ENCODE results near the gene GRK5.
"Not testable (repeated sequence)": the region's sequence is repeated elsewhere in the genome, so short reads cannot be mapped to it uniquely, and the experiment has no call there.

The GRK5 gene

DNA sequence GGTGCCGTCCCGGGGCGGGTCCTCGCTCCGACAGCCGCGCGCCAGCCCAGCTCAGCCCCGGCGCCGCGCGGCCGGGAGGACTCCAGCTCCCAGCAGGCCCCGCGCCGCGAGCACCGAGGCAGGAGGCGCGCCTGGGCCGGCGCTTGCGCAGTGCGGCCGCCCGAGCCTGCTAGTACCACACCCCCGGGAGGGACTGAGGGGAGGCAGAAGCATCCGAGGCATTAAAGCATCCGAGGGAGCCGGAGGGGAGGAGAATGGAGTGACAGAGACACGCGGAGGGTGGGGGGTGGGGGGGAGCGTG is at the start of gene GRK5:
TSS of gene GRK5 (plus strand) at position 206 of the 301 bp plus-strand sequence. CDS start 347 bp downstream, outside the sequence.
- peak; percentile 98 for DNase-seq

DNA sequence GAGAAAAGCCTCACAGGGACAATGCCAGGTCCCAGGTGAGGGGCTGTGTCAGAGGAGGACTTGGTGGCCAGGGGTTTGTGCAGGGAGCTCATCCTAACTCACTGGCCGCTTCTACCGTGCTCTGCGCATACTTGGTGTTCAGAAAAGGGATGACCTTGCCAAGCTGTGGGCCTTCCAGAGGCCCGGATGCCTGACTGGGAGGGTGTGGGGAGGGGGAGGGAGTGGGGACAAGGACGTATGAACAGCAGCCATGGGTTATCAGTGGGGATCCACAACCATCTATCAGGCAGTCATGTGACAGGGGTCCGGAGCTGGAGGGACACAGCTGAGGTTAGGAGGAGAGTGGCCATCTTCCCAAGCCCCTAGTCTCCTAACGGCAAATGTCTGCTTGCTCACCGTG is 48.0 kb upstream of the GRK5 start:
- no peak for DNase-seq

DNA sequence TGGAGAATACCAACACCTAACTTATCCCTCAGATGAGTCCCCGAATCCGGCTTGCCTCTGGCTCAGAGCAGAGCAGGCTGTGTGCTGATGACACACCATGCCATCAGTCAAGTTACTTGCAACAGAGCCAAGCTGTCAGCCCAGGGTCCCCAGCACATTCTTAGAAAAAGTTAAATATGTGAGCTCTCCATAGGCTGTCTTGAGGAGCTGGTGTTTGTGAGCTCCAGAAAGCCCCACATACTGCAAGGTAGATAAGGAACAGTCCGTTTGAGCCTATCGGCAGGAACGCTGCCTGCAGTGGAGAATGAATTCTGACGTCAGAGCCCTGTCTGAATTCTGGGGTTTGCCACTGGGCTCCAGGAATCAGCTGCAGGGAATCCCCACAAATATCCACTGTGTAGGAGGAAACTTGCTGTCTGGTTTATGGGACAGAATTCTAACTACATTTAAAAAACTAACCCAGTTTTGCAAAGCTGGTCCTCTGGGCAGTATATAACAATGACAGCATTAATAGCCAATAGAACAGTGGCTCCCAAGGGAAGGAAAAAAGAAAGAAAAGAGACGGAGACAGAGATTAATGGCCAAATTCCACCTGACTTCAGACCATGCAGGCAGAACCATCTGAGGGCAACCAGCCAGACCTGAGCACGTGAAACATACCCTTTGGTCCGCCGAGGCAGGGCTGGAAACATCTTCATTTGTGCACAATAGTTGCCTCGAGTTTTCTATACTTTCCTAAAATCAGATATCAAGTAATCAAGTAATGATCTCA is 45.5 kb upstream of the GRK5 start:
- DNase-seq: no peak

DNA sequence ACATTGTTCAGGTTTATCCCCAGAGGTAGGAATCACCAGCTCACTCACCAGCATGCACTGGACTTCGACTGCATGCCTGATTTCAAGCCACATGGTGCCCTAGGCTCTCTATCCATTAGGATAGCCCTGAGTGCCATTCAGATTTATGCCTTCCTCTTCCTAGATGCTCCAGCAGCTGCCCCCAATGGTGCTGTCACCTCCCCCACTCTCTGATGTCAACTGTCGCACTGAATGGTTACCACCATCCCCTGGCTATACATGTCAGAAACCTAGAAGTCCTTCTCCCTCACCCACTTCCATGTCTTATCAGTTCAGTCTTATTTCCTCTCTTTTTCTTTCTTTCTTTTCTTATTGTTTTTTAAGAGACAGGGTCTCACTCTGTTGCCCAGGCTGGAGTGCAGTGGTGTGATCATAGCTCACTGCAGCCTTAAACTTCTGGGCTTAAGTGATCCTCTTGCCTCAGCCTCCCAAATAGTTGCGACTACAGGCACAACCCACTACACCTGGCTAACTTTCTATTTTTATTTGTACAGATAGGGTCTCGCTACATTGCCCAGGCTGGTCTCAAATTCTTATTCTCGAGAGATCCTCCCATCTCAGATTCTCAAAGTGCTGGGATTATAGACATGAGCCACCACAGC is 44.8 kb upstream of the GRK5 start:
- no peak for DNase-seq

DNA sequence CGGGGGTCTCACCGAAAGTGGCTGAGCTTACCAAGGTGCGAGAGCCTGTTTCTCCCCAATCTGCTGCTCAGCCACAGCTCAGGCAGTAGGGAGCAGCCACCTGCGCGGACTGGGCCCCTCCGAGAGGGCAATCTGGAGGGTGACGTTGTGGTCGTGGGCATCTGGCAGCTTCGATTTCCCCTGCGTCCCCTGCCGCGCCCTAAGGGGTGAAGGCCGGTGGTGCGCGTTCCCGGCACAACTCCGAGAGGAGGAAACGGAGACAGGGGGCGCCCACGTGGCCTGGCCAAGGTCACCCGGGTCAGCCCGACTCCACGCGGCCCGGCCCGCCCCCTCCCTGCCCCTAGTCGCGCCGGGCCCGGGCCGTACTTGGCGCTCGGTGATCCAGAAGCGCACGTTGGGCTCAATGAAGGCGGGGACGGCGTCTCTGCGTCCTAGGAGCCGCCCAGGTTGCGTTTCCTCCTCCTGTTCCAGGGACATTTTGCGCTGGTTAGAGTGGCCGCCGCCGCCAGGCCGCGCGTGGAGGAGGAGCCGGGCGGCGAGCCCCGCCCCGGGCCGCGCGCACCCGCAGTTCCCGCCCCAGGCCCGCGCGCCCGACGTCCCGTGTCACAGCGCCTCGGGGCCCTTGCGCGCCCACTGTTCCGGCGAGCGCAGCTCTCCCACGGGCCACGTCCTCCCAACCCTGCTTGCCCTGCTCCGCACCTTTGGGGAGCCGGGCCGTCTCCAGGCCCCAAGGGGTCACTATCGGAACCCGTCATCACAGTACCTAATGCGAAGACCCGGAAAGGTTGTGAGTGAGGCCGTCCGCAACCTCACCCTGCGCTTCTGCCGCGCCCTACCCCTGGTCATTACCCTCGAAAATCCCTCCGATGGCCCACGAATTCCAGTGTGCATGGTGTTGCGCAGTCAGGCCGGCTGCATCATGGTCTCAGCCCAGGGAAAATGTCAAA is 41.9 kb upstream of the GRK5 start, which contains the start of gene SFXN4:
TSS of gene SFXN4 (minus strand) at position 544 of the 947 bp plus-strand sequence. CDS start at position 477, 67 bp downstream.
- DNase-seq: peak; percentile 73

DNA sequence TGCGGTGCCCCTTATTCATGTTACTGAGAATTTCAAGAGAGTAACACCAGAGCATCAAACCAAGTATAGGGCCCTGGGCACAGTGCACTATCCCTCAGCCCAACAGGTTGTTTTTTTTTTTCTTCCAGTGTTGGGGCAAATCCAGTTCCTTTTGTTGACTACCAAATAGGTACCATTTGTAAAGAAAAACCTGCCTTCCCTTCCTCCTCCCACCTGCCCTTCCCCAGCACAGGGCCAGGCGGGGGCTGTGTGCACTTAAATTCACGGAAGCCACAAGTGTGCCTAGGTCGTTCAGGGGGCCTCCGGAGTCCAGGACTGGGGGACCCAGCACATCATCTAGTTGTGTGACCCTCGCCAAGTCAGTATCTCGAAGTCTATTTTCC is 41.3 kb upstream of the GRK5 start:
- DNase-seq: no peak

DNA sequence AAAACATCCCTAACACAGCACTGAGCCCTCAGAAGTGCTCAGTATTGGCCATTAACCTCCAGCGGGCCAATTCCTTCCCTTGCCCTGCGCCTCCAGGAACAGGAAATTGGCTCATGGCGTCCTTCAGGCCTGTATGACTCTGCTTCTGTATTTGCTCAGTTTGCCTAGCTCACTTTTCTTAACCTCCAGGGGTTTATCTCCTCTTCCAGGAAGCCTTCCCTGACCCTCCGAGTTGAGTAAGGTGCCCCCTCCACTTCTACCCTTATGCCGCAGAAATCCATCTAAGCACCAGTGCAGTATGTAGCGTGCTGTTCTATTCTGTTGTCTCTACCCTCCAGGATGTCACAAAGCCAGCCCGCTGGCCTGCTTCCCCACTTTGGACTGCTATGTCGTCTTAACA is 40.8 kb upstream of the GRK5 start:
- no peak for DNase-seq

DNA sequence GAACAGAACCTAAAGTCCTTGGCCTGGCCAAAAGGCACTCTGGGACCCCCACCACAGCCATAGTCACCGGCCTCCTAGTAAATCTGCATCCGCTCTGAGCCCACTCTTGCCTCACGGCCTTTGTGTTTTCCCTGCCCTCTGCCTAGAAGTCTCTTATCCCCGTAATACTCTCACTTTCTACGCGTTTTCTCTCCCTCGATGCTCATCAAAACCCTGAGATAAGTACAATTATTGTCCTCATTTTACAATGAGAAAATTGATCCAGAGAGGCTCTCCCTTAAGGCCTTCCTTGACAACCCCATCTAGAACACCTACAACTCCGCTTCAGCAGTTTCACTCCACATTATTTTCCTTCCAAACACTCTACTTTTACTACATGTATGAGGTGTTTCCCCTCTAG is 40.3 kb upstream of the GRK5 start:
- no peak for DNase-seq

DNA sequence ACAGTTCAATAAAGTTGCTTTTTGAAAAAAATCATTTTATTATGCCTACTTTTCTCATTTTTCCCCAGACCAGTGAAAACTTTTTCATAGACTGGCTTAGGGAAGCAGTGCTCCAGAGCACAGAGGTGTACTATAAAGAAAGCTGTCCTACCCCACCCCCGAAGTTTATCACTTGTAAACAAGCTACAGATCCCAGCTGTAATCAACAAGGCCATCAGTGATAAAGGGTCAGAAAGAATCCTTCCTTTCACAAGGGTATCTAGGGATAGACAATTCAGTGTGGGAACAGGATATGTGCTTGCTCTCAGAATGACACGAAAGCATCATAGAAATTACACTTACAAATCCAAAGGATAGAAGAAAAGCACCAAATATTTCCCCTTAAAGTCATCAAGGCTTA is 33.3 kb upstream of the GRK5 start:
- DNase-seq: no peak

DNA sequence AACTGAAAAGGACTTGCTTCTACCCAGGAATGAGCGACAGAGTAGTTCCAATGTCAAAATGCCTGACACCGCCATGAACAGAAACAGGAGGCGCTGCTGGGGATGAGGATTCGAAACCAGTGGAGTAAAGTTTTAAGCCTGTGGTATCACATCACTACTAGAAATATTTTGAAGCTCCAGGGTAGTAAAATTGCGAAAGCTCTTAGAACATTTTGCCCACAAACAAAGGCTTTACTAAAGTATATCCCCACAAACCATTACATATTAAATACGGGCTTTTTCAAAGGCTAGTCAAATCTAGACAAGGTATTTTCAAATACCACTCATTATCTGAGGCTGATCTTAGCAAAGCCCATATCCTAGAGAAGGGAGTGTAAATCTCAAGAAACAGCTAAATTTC is 31.2 kb upstream of the GRK5 start:
- no peak for DNase-seq

DNA sequence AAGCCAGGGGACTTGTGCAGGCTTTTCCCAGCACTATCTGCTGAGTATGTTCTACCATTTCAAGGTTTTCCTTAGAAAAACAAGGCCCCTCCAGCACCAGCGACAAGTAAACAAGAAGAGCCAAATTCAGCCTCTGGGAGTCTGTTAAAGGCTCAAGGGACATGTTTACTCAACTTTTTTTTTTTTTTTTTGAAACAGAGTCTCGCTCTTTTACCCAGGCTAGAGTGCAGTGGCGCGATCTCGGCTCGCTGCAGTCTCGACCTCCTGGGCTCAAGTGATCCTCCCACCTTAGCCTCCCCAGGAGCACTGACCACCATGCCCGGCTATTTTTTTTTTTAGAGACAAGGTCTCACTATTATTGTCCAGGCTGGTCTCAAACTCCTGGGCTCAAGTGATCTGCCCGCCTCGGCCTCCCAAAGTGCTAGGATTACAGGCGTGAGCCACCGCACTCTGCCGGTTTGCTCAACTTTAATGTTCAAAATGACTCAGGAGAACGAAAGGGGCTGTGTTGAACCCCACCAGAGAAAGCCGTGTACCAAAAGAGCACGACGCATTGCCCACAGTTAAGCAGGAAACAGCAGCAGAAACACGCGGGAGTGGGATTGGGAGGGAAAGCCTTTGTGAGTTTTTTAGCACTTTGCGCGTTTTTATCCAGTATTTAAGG is 29.5 kb upstream of the GRK5 start:
- DNase-seq: no peak

DNA sequence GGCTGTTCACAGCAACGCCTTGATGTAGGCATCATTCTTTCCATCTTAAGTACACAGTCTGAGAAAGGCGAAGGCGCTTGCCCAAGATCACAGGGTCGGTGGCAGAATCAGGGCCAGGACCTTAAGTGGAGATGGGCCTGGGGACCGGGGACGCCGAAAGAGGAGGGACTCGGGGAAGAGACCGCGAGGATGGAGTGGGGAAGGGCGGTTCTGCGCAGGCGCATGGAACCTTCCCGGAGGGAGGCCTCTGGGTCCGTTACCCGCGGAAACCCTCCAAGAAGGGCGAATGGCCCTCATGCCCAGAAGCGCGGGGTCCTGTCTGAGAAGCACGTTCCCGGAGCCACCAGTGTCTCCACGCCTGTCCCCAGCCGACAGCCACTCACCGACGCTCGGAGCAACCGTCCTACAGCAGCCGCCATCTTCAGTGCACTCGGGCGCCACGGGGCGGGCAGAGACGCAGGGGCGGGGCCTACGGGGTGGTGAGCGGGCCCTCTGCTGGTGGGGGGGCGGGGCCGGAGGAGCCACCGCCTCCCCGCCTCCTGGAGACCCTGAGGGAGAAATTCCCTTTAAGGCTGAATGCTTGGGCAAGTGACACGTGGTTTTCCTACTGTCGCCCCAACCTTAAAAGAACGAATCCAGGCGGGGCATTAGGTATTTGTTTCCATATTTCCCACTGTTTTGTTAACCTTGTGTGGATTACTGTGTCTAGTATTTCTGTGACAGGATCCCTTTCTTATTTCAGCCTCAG is 28.8 kb upstream of the GRK5 start, which contains the start of gene PRDX3:
TSS of gene PRDX3 (minus strand) at position 441 of the 748 bp plus-strand sequence. CDS start at position 419, 22 bp downstream.
- DNase-seq: peak; percentile 84

DNA sequence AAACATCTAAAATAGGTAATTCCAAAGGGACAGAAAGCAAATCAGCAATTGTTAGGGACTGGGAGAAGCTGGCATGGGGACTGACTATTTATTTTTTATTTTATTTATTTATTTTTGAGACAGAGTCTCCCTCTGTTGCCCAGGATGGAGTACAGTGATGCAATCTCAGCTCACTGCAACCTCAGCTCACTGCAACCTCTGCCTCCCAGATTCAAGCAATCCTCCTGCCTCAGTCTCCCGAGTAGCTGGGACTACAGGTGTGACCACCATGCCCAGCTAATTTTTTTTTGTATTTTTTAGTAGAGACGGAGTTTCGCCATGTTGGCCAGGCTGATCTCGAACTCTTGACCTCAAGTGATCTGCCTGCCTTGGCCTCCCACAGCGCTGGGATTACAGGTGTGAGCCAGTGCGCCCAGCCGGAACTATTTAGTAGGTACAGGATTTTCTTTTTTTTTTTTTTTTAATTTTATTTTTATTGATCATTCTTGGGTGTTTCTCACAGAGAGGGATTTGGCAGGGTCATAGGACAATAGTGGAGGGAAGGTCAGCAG is 26.4 kb upstream of the GRK5 start:
- DNase-seq: not testable (repeated sequence)

DNA sequence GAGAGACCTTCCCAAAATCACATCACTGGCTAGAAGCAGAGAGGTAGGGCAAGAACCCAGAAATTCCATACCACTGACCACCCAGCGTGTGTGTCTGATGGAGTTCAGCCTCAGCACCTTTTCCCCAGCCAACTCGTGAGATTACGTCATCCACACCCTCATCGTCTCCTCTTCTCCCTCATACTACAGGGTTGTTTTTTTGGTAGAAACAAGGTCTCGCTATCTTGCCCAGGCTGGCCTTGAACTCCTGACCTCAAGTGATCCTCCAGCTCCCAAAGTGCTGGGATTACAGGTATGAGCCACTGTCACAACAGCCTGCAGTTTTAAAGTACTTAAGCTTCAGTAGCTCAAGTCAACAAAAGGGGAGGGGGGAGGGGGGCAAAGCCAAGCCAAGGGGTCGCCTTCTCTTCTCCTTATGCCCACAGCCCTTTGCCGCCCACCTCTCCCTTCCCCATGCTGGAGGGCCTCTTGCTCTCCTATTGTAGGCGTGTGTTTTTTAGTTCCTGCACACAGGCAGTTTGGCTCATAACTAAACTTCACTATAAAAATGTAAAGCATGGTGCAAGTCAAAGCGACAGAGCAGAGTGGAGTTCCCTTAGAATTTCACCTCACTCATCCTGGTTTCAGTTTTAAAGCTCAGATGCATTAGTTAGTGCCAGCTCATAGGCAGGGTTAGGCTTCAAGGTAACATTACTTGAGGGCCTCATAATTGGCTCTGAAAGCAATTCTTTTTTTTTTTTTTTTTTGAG is 23.5 kb upstream of the GRK5 start:
- no peak for DNase-seq

DNA sequence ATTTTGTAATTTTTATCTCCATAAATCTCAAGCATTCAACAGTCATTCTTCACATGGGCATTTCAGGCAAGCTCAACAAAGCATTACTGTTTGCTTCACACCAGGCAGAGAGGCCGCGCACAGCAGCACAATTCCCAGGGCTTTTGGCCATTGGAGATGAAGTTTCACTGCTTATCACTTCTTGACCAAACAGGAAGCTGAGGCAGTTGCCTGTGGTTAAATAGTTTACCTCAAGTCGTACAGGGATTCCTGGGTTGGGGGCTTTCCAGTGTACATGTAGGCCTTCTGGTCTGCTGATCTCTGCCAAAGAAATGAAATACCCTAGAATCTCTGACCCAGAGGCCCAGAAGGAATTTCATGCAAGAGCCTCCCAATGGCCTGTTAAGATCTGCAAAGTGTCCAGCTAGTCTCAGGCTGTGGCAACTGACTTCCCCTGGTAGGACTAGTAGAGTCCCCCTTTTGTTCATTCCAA is 17.5 kb upstream of the GRK5 start:
- no peak for DNase-seq

DNA sequence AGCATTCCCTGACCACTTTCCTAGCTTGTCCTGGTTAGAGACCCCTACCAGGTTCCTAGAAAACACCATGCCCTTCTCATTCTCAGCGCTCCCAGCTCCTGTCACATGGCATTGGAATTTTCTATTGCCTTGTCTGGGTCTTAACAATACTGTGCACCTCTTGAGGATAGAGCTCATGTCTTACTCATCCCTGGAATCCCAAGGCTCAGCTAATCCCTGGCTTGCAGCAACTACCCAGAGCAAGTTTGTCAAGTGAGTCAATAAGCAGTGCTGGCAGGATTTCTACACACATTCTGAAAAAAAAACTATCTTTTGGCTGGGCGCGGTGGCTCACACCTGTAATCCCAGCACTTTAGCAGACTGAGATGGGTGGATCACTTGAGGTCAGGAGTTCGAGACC is 17.0 kb upstream of the GRK5 start:
- DNase-seq: no peak

DNA sequence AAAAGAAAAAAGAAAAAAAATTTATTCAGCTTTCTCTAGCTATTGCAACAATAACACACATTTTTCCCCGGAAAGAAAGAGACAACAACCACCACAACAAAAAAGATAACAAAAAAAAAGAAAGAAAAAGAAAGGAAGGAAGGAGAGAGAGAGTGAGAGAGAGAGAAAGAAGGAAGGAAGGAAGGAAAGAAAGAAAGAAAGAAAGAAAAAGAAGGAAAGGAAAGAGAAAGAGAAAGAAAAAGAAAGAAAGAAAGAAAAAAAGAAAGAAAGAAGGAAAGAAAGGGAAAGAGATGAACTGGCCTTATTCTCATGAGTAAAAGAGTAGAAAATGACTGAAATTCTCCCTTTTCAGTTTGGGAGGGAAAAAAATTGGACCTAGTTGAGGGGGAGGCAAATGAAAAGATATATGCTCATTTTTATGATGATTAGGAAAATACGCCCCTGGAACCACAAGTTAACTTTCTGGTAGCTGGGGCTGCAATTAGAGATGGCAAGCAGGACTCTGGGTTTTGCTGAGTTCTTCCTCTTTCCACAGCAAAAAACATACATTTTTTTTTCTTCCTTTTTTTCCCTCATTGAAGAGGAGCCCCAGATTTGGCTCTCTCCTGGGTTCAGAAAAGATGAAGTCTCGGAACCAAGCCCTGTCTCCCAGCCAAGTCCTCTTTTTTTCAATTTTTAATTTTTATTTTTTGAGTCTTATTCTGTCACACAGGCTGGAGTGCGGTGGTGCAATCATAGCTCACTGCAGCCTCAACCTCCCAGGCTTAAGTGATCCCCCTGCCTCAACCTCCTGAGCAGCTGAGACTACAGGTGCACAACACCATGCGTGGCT is 16.2 kb upstream of the GRK5 start:
- DNase-seq: no peak

DNA sequence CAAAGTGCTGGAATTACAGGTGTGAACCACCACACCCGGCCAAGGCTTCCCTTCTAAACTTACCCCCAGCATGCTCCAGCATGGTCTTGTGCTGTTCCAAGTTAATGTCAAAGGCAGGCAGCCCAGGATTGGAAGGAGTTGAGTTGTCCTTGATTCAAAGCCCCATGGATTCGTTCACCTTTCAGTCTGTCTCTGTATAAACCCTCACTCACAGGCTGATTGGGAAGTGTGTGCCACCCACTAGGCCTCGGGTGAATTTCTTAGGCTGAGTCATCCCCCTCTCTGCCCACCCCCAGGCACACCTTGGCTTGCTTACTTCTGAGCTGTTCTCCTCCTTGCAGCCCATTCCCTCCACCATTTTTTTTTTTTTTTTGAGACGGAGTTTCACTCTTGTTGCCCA is 15.5 kb upstream of the GRK5 start:
- DNase-seq: no peak

DNA sequence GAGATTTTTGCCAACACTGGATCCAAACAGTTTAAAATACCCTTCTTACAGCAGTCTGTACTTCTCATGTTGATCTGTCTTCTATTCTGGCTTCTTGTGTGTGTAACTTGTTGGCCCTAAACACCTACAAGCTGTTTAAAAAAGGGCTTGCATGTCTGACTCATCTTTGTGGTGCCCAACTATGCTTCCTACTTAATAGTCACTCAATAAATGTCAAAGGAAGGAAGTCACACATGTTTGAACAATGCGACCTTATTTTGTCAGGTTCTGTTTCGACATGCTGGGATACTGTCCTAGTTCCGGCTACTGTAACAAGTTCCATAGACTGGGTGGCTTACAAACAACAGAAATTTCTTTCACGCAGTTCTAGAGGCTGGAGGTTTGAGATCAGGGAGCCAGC is 9.4 kb upstream of the GRK5 start:
- no peak for DNase-seq

DNA sequence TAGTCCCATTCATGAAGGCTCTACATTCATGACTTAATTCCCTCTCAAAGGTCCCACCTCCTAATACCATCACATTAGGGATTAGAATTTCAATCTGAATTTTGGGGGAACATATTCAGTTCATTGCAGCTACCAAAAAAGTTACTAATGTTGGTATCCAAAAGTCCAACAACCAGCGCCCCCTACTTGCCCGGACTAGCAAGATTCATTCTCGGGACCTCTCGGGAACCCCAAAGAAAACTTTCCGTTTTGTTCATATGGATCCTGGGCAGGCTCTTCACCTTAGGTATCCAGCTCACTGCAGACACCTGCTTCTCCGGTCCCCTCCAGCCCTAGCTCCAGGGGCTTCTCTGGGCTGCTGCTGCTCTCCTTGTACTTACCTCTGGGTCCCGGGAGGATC is 8.9 kb upstream of the GRK5 start:
- no peak for DNase-seq
